ENCODE data around the gene PSMB1.

DNA sequence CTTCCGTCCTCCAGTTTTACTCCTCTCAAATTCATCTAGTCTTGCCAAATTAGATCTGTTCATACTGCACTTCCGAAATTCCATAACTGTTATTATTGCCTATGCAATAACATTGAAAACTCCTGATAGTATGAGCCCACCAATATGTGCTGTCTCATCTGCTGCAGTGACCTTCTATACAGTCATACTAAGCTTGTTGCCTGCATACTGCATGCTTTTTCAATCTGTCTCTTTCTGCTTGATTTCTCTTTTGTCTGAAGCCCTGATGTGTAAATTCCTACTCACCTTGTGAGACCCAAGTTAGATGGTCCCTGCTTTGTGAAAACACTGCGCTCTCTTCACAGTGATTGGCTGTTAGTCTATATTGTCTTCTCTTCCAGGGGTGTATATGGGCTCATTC is 2.2 kb upstream of the PSMB1 start:
- TF ChIP-seq, protein P1, sequence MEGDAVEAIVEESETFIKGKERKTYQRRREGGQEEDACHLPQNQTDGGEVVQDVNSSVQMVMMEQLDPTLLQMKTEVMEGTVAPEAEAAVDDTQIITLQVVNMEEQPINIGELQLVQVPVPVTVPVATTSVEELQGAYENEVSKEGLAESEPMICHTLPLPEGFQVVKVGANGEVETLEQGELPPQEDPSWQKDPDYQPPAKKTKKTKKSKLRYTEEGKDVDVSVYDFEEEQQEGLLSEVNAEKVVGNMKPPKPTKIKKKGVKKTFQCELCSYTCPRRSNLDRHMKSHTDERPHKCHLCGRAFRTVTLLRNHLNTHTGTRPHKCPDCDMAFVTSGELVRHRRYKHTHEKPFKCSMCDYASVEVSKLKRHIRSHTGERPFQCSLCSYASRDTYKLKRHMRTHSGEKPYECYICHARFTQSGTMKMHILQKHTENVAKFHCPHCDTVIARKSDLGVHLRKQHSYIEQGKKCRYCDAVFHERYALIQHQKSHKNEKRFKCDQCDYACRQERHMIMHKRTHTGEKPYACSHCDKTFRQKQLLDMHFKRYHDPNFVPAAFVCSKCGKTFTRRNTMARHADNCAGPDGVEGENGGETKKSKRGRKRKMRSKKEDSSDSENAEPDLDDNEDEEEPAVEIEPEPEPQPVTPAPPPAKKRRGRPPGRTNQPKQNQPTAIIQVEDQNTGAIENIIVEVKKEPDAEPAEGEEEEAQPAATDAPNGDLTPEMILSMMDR (IDR thresholded peaks at IDR 0.05 in 2 of 3, conservative IDR thresholded peaks at IDR 0.05 in 1 of 3; ENCODE audit: borderline replicate concordance in 1 of 3, insufficient read depth in 1 of 3, low read depth in 2 of 3, low read length in 2 of 3): no peak
- TF ChIP-seq EZH2 (IDR thresholded peaks at IDR 0.05) (no peak), CEBPB (IDR thresholded peaks at IDR 0.05; ENCODE audit: low read depth) (no peak), RAD21 (IDR thresholded peaks at IDR 0.05; ENCODE audit: low read depth) (no peak), POLR2A (IDR thresholded peaks at IDR 0.05; ENCODE audit: borderline replicate concordance, extremely low read depth, insufficient read depth, insufficient read length) (no peak), EZH2phosphoT487 (IDR thresholded peaks at IDR 0.05; ENCODE audit: borderline replicate concordance) (no peak), POLR2AphosphoS5 (IDR thresholded peaks at IDR 0.05; ENCODE audit: low read depth, low read length) (no peak), JUND (IDR thresholded peaks at IDR 0.05) (no peak), SP1 (IDR thresholded peaks at IDR 0.05; ENCODE audit: low read depth) (no peak), ZFX (IDR thresholded peaks at IDR 0.05) (no peak)

All from HCT116 (cell line).